AG04449 (cell line): ENCODE measurements around the gene RBM10.
"Not testable (repeated sequence)": the region's sequence is repeated elsewhere in the genome, so short reads cannot be mapped to it uniquely, and the experiment has no call there.

Source experiments
- CTCF ChIA-PET: fragments of 350-600 bp; formaldehyde crosslinking; extraction: SDS; loops from one replicate; lab custom pipeline; 2021; ENCODE audit warnings: antibody characterized with exemption; lab: Yijun Ruan, JAX
- POLR2A ChIA-PET: fragments of 400-600, 350-600 bp; formaldehyde crosslinking; extraction: SDS; loops from one replicate; lab custom pipeline; 2020; ENCODE audit warnings: antibody characterized with exemption, inconsistent platforms; lab: Yijun Ruan, JAX
- DNase-seq: peaks from one replicate; pipeline ENCODE4 v3.0.0-alpha.2; 2010; ENCODE audit warnings: low read depth, low spot score
- H3K4me3 ChIP-seq: 2 replicates; pipeline ENCODE4 v1.5.1; 2011; ENCODE audit warnings: low read depth, mild to moderate bottlenecking, control low read depth, low read length
- CTCF ChIP-seq: IDR thresholded peaks from one replicate; pipeline ENCODE4 v1.5.1; 2011; ENCODE audit warnings: mild to moderate bottlenecking, moderate library complexity, low read length, control low read depth, inconsistent platforms; ENCODE audit not compliant: insufficient read depth; ENCODE audit errors: missing control alignments

RBM10 gene

GRCh38 chrX:47129157-47129898 lies 15.7 kb upstream of the RBM10 start:
- peak overlapping the region; percentile 66 for H3K4me3 ChIP-seq
- ChIA-PET CTCF (interaction anchor here (1.1 kb wide), 1 partner anchor 16 kb away, joined by 5 read pairs; the partner anchor contains the start of genes NDUFB11 and RBM10), POLR2A (interaction anchor here (0.6 to 1.1 kb wide), 3 partner anchors 14 to 63 kb away, joined by 3 to 7 read pairs (median 4); partner anchors contain the start of genes NDUFB11 and RBM10)
- peak; percentile 86 for DNase-seq
- TF ChIP-seq CTCF, result no peak

GRCh38 chrX:47129899-47130358 lies 15.1 kb upstream of the RBM10 start:
- TF ChIP-seq CTCF, result no peak
- POLR2A ChIA-PET, result interaction anchor here (0.6 to 1.1 kb wide), 3 partner anchors 14 to 64 kb away, joined by 3 to 7 read pairs (median 4); partner anchors contain the start of genes NDUFB11 and RBM10
- peak overlapping the region; percentile 66 for H3K4me3 ChIP-seq
- no peak for DNase-seq
- CTCF ChIA-PET, result interaction anchor here (1.1 kb wide), 1 partner anchor 15 kb away, joined by 4 read pairs; the partner anchor contains the start of genes NDUFB11 and RBM10

- ChIA-PET POLR2A (no interaction called here), CTCF (interaction anchor here (2.4 kb wide), 1 partner anchor 11 kb away, joined by 17 read pairs; the partner anchor contains the start of genes NDUFB11 and RBM10)
- no peak overlapping the region for H3K4me3 ChIP-seq
- no peak for TF ChIP-seq CTCF
- DNase-seq, result no peak
Observed at GRCh38 chrX:47133493-47133892, 11.5 kb upstream of the RBM10 start.

GRCh38 chrX:47135650-47136049 lies 9.4 kb upstream of the RBM10 start:
- DNase-seq, POLR2A ChIA-PET, H3K4me3 ChIP-seq: not testable (repeated sequence)
- CTCF ChIA-PET, result interaction anchor here (2.4 kb wide), 1 partner anchor 9 kb away, joined by 17 read pairs; the partner anchor contains the start of genes NDUFB11 and RBM10

GRCh38 chrX:47138171-47138570 lies 6.8 kb upstream of the RBM10 start:
- no peak for DNase-seq
- ChIA-PET POLR2A (no interaction called here), CTCF (no interaction called here)
- no peak for TF ChIP-seq CTCF
- H3K4me3 ChIP-seq, result no peak overlapping the region

GRCh38 chrX:47143894-47144625 lies 961 bp upstream of the RBM10 start:
- CTCF ChIA-PET, result interaction anchor here (0.9 to 2.0 kb wide), 9 partner anchors 9 to 180 kb away, joined by 3 to 17 read pairs (median 5); no protein-coding TSS in a partner anchor
- peak overlapping the region; percentile 80 for H3K4me3 ChIP-seq
- DNase-seq, result no peak
- no peak for TF ChIP-seq CTCF
- POLR2A ChIA-PET, result interaction anchor here (0.7 to 1.2 kb wide), 2 partner anchors 15 kb away, joined by 3 to 7 read pairs; no protein-coding TSS in a partner anchor
